ENCODE results near the gene SPOCK1. TPM values are rescaled to one million over a fixed set of nuclear protein-coding genes. Genes with fewer than 3 reads are reported as not detected.

Gene SPOCK1
- total RNA-seq, 1 experiment from 2014 or later: 0.27 TPM

DNA sequence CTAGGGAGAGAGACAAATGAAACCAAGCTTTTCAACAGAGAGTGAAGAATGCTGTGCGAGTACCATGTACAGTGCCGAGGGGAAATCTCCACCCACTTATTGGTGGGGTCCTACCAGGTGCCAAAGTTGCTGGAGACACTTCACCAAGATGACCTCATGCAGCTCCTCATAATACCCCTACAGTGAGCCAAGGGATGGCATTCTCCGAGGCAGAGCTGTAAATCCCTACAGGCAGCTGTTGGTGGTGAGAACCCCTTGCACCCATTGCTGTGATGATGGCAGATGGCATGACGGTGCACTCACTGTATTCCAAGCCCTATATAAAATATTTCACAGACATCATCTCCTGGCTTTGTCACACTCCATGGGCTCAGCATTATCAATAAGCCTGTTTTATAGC is 464.9 kb downstream of the SPOCK1 start:
- TF ChIP-seq YY1 (IDR thresholded peaks at IDR 0.05; ENCODE audit: extremely low read depth, insufficient replicate concordance, low read depth, low read length): no peak
- no peak for TF ChIP-seq ZFX (IDR thresholded peaks at IDR 0.05)
- TF ChIP-seq RAD21 (IDR thresholded peaks at IDR 0.05; ENCODE audit: low read depth): no peak
- TF ChIP-seq POLR2A (IDR thresholded peaks at IDR 0.05; ENCODE audit: borderline replicate concordance, extremely low read depth, insufficient read depth, insufficient read length): no peak
- TF ChIP-seq EZH2 (IDR thresholded peaks at IDR 0.05): no peak
- TF ChIP-seq SP1 (IDR thresholded peaks at IDR 0.05; ENCODE audit: low read depth): no peak
- TF ChIP-seq, protein P1, sequence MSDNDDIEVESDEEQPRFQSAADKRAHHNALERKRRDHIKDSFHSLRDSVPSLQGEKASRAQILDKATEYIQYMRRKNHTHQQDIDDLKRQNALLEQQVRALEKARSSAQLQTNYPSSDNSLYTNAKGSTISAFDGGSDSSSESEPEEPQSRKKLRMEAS (IDR thresholded peaks at IDR 0.05): no peak
- TF ChIP-seq, protein P2, sequence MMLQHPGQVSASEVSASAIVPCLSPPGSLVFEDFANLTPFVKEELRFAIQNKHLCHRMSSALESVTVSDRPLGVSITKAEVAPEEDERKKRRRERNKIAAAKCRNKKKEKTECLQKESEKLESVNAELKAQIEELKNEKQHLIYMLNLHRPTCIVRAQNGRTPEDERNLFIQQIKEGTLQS (IDR thresholded peaks at IDR 0.05): no peak
- TF ChIP-seq CBX3 (IDR thresholded peaks at IDR 0.05; ENCODE audit: low read depth): no peak
- no peak for ATAC-seq
- Histone ChIP-seq H3K27me3 (ENCODE audit: insufficient read depth, low read length) (peaks cover 37% of the 10 kb centered on the region), H3K4me2 (ENCODE audit: low read length) (no peak overlapping the region), H2AFZ (ENCODE audit: low read depth, low read length, poor library complexity, severe bottlenecking) (no peak overlapping the region), H3K9ac (ENCODE audit: low read length) (no peak overlapping the region), H3K4me1 (ENCODE audit: control insufficient read depth in 1 of 2, insufficient read depth in 2 of 2, low read length in 2 of 2) (no peaks in the 10 kb centered on the region), H4K20me1 (ENCODE audit: insufficient read depth) (no peaks in the 10 kb centered on the region), H3K36me3 (ENCODE audit: control insufficient read depth in 1 of 2, insufficient read depth in 2 of 2, low read length in 2 of 2) (no peaks in the 10 kb centered on the region), H3K9me2 (ENCODE audit: insufficient read depth) (no peaks in the 10 kb centered on the region), H3K27ac (ENCODE audit: low read depth, low read length) (no peak overlapping the region), H3K9me3 (ENCODE audit: control insufficient read depth in 1 of 2, insufficient read depth in 1 of 2, low read depth in 1 of 2, low read length in 2 of 2) (no peaks in the 10 kb centered on the region), H3K79me2 (ENCODE audit: insufficient read depth, low read length) (no peaks in the 10 kb centered on the region), H3K4me3 (replicated peaks in 1 of 2; ENCODE audit: low read depth in 1 of 2, low read length in 2 of 2) (no peak overlapping the region)
- intact Hi-C loops (cut with micrococcal nuclease): no loop called here
- ChIA-PET RAD21 (ENCODE audit: low non-redundant PET in 1 of 2, low total read pairs in 2 of 2, uncharacterized antibody in 2 of 2, unreplicated experiment in 2 of 2) (no interaction called here), POLR2A (no interaction called here), CTCF (no interaction called here)
- no TSS peak for BruUV-seq (replicated peaks)
- DNase-seq (ENCODE audit: low read depth, low spot score): no peak

DNA sequence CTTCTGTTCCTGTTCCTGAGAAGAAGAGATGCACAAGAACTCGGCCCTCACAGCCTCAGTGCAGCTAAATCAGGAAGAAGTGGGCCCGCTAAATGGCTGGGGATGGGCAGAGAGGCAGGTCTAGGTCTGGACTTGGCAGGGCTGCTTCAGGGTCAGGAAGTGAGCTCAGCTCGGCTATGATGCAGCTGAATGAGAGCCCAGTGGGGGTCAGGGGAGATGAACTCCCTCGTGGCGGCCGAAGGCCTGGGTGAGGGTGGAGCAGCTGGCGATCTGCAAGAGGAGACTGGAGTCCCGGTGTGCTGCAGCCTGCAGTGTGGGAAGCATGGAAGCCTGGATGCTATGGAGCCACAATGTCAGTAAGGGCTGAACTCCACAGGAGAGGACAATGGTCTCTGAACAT is 466.2 kb downstream of the SPOCK1 start:
- DNase-seq (ENCODE audit: low read depth, low spot score) (no peak), ATAC-seq (no peak)
- Histone ChIP-seq H3K9me3 (ENCODE audit: control insufficient read depth in 1 of 2, insufficient read depth in 1 of 2, low read depth in 1 of 2, low read length in 2 of 2) (no peaks in the 10 kb centered on the region), H3K79me2 (ENCODE audit: insufficient read depth, low read length) (no peaks in the 10 kb centered on the region), H3K4me1 (ENCODE audit: control insufficient read depth in 1 of 2, insufficient read depth in 2 of 2, low read length in 2 of 2) (no peaks in the 10 kb centered on the region), H3K9ac (ENCODE audit: low read length) (no peak overlapping the region), H3K9me2 (ENCODE audit: insufficient read depth) (no peaks in the 10 kb centered on the region), H3K36me3 (ENCODE audit: control insufficient read depth in 1 of 2, insufficient read depth in 2 of 2, low read length in 2 of 2) (no peaks in the 10 kb centered on the region), H2AFZ (ENCODE audit: low read depth, low read length, poor library complexity, severe bottlenecking) (no peak overlapping the region), H3K27me3 (ENCODE audit: insufficient read depth, low read length) (peaks cover 45% of the 10 kb centered on the region), H3K27ac (ENCODE audit: low read depth, low read length) (no peak overlapping the region), H3K4me3 (replicated peaks in 1 of 2; ENCODE audit: low read depth in 1 of 2, low read length in 2 of 2) (no peak overlapping the region), H3K4me2 (ENCODE audit: low read length) (no peak overlapping the region), H4K20me1 (ENCODE audit: insufficient read depth) (no peaks in the 10 kb centered on the region)
- intact Hi-C loops (cut with micrococcal nuclease): no loop called here
- RAD21 ChIA-PET (ENCODE audit: low non-redundant PET in 1 of 2, low total read pairs in 2 of 2, uncharacterized antibody in 2 of 2, unreplicated experiment in 2 of 2): no interaction called here
- CTCF ChIA-PET: no interaction called here
- BruUV-seq (replicated peaks): no TSS peak
- TF ChIP-seq ELF1 (IDR thresholded peaks at IDR 0.05; ENCODE audit: borderline replicate concordance, low read depth): no peak
- TF ChIP-seq YY1 (IDR thresholded peaks at IDR 0.05; ENCODE audit: extremely low read depth, insufficient replicate concordance, low read depth, low read length): no peak
- TF ChIP-seq ZFX (IDR thresholded peaks at IDR 0.05): no peak
- TF ChIP-seq EZH2phosphoT487 (IDR thresholded peaks at IDR 0.05; ENCODE audit: borderline replicate concordance): no peak
- TF ChIP-seq, protein P3, sequence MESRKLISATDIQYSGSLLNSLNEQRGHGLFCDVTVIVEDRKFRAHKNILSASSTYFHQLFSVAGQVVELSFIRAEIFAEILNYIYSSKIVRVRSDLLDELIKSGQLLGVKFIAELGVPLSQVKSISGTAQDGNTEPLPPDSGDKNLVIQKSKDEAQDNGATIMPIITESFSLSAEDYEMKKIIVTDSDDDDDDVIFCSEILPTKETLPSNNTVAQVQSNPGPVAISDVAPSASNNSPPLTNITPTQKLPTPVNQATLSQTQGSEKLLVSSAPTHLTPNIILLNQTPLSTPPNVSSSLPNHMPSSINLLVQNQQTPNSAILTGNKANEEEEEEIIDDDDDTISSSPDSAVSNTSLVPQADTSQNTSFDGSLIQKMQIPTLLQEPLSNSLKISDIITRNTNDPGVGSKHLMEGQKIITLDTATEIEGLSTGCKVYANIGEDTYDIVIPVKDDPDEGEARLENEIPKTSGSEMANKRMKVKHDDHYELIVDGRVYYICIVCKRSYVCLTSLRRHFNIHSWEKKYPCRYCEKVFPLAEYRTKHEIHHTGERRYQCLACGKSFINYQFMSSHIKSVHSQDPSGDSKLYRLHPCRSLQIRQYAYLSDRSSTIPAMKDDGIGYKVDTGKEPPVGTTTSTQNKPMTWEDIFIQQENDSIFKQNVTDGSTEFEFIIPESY (IDR thresholded peaks at IDR 0.05; ENCODE audit: extremely low read depth, insufficient replicate concordance, low read length): no peak
- POLR2A ChIA-PET: no interaction called here

All from HCT116 (cell line).